Common myeloid progenitor, CD34-positive (primary cell): ENCODE measurements around the gene PACSIN3.
"Not testable (repeated sequence)": the region's sequence is repeated elsewhere in the genome, so short reads cannot be mapped to it uniquely, and the experiment has no call there.

Experiments used
- CTCF ChIA-PET: fragments of 350-600 bp; sonication (Branson Sonifier 250); formaldehyde crosslinking; loops from one replicate; lab custom pipeline; 2021; ENCODE audit warnings: antibody characterized with exemption; lab: Charles Lee
- POLR2A ChIA-PET: fragments of 350-600 bp; sonication (Branson Sonifier 250); formaldehyde crosslinking; loops from one replicate; lab custom pipeline; 2021; ENCODE audit warnings: antibody characterized with exemption; lab: Charles Lee
- DNase-seq, 3 donors: peaks; one replicate each; pipeline versions ENCODE4 v3.0.0 to v3.0.0-alpha.2; 2013
- H3K27ac ChIP-seq, 2 experiments: 1 replicate in 1 of 2; 2 replicates in 1 of 2; pipeline ENCODE4 v1.7.0; 2013; ENCODE audit warnings: inconsistent platforms in 2 of 2, low read length in 2 of 2, mild to moderate bottlenecking in 2 of 2, low read depth in 1 of 2, moderate library complexity in 1 of 2; ENCODE audit not compliant: severe bottlenecking in 2 of 2, insufficient read depth in 1 of 2, poor library complexity in 1 of 2
- H3K27me3 ChIP-seq, 5 experiments: replicated peaks in 2 of 5; 1 replicate in 3 of 5; 2 replicates in 2 of 5; pipeline versions ENCODE4 v1.6.1 to v1.7.0; 2013; ENCODE audit warnings: low read length in 4 of 5, mild to moderate bottlenecking in 2 of 5, moderate library complexity in 2 of 5, inconsistent platforms in 1 of 5; ENCODE audit not compliant: insufficient read depth in 5 of 5, control insufficient read depth in 4 of 5
- H3K36me3 ChIP-seq, 4 experiments: 1 replicate in 2 of 4; 2 replicates in 2 of 4; pipeline versions ENCODE4 v1.6.1 to v1.7.0; 2013; ENCODE audit warnings: low read length in 3 of 4, control low read depth in 1 of 4, mild to moderate bottlenecking in 1 of 4; ENCODE audit not compliant: control insufficient read depth in 4 of 4, insufficient read depth in 4 of 4
- H3K4me1 ChIP-seq, 4 experiments: 1 replicate in 3 of 4; 2 replicates in 1 of 4; pipeline versions ENCODE4 v1.6.1 to v1.7.1; 2013; ENCODE audit warnings: low read length in 3 of 4, mild to moderate bottlenecking in 3 of 4, control low read depth in 1 of 4, inconsistent platforms in 1 of 4, moderate library complexity in 1 of 4; ENCODE audit not compliant: control insufficient read depth in 4 of 4, insufficient read depth in 4 of 4; ENCODE audit errors: control extremely low read depth in 1 of 4
- H3K4me3 ChIP-seq, 7 experiments: 1 replicate in 4 of 7; 2 replicates in 3 of 7; pipeline versions ENCODE4 v1.5.1 to v1.7.0; 2013; ENCODE audit warnings: mild to moderate bottlenecking in 7 of 7, low read length in 6 of 7, moderate library complexity in 6 of 7, inconsistent platforms in 2 of 7, low read depth in 2 of 7, control low read depth in 1 of 7; ENCODE audit not compliant: insufficient read depth in 4 of 7, control insufficient read depth in 1 of 7; ENCODE audit errors: extremely low read depth in 1 of 7
- H3K9me3 ChIP-seq, 5 experiments: 1 replicate in 4 of 5; 2 replicates in 1 of 5; pipeline versions ENCODE4 v1.6.1 to v1.7.1; 2013; ENCODE audit warnings: low read length in 4 of 5, mild to moderate bottlenecking in 2 of 5, inconsistent platforms in 1 of 5, low read depth in 1 of 5, moderate library complexity in 1 of 5; ENCODE audit not compliant: control insufficient read depth in 4 of 5, insufficient read depth in 2 of 5; ENCODE audit errors: control extremely low read depth in 1 of 5
- WGBS: methylation state at CpG from one replicate; pipeline ENCODE4 v1.1.5; 2013; ENCODE audit not compliant: insufficient coverage; 5-methylcytosine and 5-hydroxymethylcytosine counted together

The PACSIN3 gene

DNA sequence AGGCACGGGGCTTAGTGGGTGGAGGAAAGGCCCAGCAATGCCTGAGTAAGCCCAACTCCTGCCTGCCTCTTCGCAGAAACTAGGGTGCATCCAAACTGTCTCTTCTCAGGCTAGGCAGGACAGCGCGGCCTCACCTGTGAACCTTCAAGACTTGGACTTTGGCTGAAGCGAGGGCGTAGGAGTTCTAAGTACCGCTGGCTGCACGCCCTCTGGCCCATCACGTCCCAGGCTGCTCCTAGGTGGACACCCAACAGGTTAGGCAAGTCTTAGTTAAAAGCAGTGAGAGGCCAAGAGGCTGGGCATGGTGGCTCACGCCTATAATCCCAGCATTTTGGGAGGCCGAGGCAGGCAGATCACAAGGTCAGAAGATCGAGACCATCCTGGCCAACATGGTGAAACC lies 26.7 kb upstream of the PACSIN3 start:
- WGBS, result 99% methylated on average over 11 of the region's 12 CpGs
- Histone ChIP-seq H3K27me3 (no peaks in the 10 kb centered on the region), H3K27ac (no peak overlapping the region), H3K9me3 (no peaks in the 10 kb centered on the region), H3K36me3 (peaks cover under 1 to 7% (median 2%) of the 10 kb centered on the region in 4 experiments), H3K4me3 (no peak overlapping the region), H3K4me1 (peaks cover 10 to 27% (median 21%) of the 10 kb centered on the region in 4 experiments)
- DNase-seq, result no peak
- POLR2A ChIA-PET, result no interaction called here
- CTCF ChIA-PET, result interaction anchor here (1.8 kb wide), 1 partner anchor 32 kb away, joined by 4 read pairs; no protein-coding TSS in a partner anchor

DNA sequence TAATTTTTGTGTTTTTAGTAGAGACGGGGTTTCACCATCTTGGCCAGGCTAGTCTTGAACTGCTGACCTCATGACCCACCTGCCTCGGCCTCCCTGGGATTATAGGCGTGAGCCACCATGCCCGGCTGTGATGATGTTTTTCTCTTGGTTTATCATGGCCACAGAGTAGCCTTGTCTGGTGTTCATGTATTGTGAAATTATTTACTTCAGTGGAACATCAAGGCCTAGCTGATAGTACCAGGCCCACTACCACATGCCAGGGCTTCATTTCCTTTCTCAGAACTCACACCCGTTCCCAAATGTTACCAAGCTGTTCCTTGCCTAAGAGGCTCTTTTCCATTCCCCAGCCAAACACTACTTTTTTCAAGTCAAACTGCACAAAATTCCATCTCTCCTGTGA lies 22.4 kb upstream of the PACSIN3 start:
- Histone ChIP-seq H3K4me1 (peaks cover 0 to 1% (median 0%) of the 10 kb centered on the region in 4 experiments), H3K36me3 (no peaks in the 10 kb centered on the region), H3K4me3 (no peak overlapping the region), H3K27ac (no peak overlapping the region), H3K9me3 (no peaks in the 10 kb centered on the region), H3K27me3 (no peaks in the 10 kb centered on the region)
- CTCF ChIA-PET, result interaction anchor here (1.2 to 1.6 kb wide), 3 partner anchors 21 to 25 kb away, joined by 3 to 4 read pairs (median 3); no protein-coding TSS in a partner anchor
- 100% methylated on average over 4 of the region's 5 CpGs for WGBS
- no peak for DNase-seq
- POLR2A ChIA-PET, result no interaction called here

DNA sequence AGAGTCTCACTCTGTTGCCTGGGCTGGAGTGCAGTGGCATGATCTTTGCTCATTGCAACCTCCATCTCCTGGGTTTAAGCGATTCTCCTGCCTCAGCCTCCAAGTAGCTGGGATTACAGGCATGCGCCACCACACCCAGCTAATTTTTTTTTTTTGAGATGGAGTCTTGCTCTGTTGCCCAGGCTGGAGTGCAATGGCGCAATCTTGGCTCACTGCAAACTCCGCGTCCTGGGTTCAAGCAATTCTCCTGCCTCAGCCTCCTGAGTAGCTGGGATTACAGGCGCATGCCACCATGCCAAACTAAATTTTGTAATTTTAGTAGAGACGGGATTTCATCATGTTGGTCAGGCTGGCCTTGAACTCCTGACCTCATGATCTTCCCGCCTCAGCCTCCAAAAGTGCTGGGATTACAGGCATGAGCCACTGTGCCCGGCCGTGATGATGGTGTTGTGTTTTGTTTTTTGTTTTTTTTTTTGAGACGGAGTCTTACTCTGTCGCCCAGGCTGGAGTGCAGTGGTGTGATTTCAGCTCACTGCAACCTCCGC lies 21.8 kb upstream of the PACSIN3 start:
- DNase-seq, H3K36me3 ChIP-seq, H3K4me1 ChIP-seq, H3K4me3 ChIP-seq, H3K9me3 ChIP-seq, H3K27ac ChIP-seq, H3K27me3 ChIP-seq: not testable (repeated sequence)
- 97% methylated on average over 12 of the region's 13 CpGs for WGBS
- ChIA-PET POLR2A (interaction anchor here (0.5 kb wide), 1 partner anchor 572 kb away, joined by 3 read pairs; no protein-coding TSS in a partner anchor), CTCF (interaction anchor here (0.9 to 1.5 kb wide), 3 partner anchors 22 to 29 kb away, joined by 3 read pairs; no protein-coding TSS in a partner anchor)

DNA sequence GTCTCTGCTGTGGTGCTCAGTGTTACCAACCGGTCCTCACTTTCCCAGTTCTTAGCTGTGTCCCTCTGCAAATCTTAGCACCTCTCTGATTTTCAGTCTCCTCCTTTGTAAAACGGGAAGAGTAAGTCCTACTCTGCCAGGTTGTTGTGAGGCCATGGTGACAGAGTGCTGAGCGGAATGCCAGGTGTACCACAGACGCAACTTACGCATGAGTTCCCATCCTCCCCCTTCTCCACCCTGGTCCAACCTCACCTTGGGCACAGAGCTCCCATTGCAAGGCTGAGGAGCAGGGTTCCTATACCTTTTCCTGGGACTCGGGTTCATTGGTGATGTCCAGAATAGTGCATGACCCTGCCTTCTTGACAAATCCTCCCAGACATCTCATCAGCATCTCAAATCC lies 21.2 kb upstream of the PACSIN3 start:
- ChIA-PET CTCF (interaction anchor here (0.9 to 1.5 kb wide), 2 partner anchors 26 to 28 kb away, joined by 3 read pairs; no protein-coding TSS in a partner anchor), POLR2A (interaction anchor here (0.5 kb wide), 1 partner anchor 571 kb away, joined by 3 read pairs; no protein-coding TSS in a partner anchor)
- 98% methylated on average over 4 of the region's 6 CpGs for WGBS
- Histone ChIP-seq H3K9me3 (no peaks in the 10 kb centered on the region), H3K4me3 (no peak overlapping the region), H3K36me3 (no peaks in the 10 kb centered on the region), H3K27ac (no peak overlapping the region), H3K4me1 (no peaks in the 10 kb centered on the region), H3K27me3 (no peaks in the 10 kb centered on the region)
- no peak for DNase-seq

DNA sequence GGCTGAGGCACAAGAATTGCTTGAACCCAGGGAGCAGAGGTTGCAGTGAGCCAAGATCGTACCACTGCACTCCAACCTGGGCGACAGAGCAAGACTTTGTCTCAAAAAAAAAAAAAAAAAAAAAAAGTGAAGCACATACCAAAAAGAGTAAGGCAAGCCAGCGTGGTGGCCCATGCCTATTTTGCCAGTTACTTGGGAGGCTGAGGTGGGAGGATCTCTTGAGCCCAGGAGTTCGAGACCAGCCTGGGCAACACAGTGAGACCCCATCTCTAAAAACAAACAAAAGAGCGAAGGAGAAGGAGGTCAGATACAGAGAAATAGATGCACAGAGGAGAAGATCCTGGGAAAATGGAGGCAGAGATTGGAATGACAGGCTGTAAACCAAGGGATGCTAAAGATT lies 20.3 kb upstream of the PACSIN3 start:
- H3K4me3 ChIP-seq, DNase-seq, POLR2A ChIA-PET, H3K27me3 ChIP-seq, H3K4me1 ChIP-seq, H3K9me3 ChIP-seq, CTCF ChIA-PET, H3K27ac ChIP-seq, H3K36me3 ChIP-seq: not testable (repeated sequence)
- 100% methylated on average over 3 of the region's 5 CpGs for WGBS

DNA sequence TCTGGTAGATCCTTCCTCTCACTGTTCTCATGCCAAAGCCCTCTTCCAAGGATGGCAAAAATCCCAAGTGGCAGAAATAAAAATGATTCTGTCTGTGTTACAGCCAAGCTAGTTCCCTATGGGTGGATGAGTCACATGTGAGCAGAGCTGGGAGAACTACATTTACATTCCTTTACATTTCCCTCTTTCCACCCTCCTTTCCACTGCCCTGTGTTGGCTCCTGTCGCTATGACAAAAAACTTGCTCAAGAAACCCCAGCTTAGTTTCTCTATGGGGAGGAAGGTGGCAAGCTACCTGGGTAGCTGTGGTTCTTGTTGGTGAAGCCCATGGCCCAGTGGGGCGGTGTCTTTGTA lies 18.4 kb upstream of the PACSIN3 start:
- Histone ChIP-seq H3K36me3 (no peaks in the 10 kb centered on the region), H3K27me3 (no peaks in the 10 kb centered on the region), H3K27ac (no peak overlapping the region), H3K9me3 (no peaks in the 10 kb centered on the region), H3K4me3 (no peak overlapping the region), H3K4me1 (no peaks in the 10 kb centered on the region)
- ChIA-PET POLR2A (interaction anchor here (0.6 kb wide), 1 partner anchor 393 kb away, joined by 3 read pairs; no protein-coding TSS in a partner anchor), CTCF (interaction anchor here (0.8 to 1.6 kb wide), 4 partner anchors 11 to 250 kb away, joined by 3 to 5 read pairs (median 4); no protein-coding TSS in a partner anchor)
- 90% methylated on average over 2 of the region's 2 CpGs for WGBS
- no peak for DNase-seq

DNA sequence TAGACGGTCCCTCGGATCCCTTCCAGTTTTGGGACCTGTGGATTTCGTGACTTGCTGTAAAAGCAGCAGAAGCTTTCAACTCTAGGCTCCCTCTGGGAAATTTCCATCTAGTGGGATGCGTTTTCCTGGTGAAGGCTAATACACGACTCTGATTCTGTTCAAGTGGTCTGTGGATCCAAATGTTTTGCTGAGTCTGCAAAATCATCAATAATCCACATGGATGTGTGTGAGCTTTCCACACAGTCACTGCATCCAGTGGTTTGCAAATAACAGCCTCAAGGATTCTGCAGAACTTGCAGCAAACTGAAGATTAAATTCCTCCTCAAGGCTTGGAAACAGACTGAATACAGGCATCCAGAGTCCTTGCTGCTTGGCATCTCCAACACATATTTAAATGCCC lies 16.3 kb upstream of the PACSIN3 start:
- ChIA-PET POLR2A (no interaction called here), CTCF (interaction anchor here (1.0 to 1.9 kb wide), 2 partner anchors 9 to 15 kb away, joined by 3 to 6 read pairs; no protein-coding TSS in a partner anchor)
- Histone ChIP-seq H3K4me1 (no peaks in the 10 kb centered on the region), H3K27ac (no peak overlapping the region), H3K27me3 (no peaks in the 10 kb centered on the region), H3K4me3 (no peak overlapping the region), H3K9me3 (no peaks in the 10 kb centered on the region), H3K36me3 (no peaks in the 10 kb centered on the region)
- no peak for DNase-seq
- 100% methylated on average over 2 of the region's 5 CpGs for WGBS
